Fibroblast of lung (primary cell): ENCODE data around the gene SIGLEC9.

Experiments
- EZH2 ChIP-seq: IDR thresholded peaks from 2 replicates; pipeline ENCODE4 v1.5.1; 2012; ENCODE audit warnings: low read length, control low read depth, mild to moderate bottlenecking; ENCODE audit errors: missing control alignments
- TF ChIP-seq, protein P1 (sequence below), 2 donors: IDR thresholded peaks in 1 of 2; conservative IDR thresholded peaks in 1 of 2; 1 replicate in 1 of 2; 2 replicates in 1 of 2; pipeline ENCODE4 v1.5.1; 2011 to 2012; ENCODE audit warnings: low read length in 2 of 2, control low read depth in 1 of 2, inconsistent platforms in 1 of 2, low read depth in 1 of 2, mild to moderate bottlenecking in 1 of 2

DNA sequence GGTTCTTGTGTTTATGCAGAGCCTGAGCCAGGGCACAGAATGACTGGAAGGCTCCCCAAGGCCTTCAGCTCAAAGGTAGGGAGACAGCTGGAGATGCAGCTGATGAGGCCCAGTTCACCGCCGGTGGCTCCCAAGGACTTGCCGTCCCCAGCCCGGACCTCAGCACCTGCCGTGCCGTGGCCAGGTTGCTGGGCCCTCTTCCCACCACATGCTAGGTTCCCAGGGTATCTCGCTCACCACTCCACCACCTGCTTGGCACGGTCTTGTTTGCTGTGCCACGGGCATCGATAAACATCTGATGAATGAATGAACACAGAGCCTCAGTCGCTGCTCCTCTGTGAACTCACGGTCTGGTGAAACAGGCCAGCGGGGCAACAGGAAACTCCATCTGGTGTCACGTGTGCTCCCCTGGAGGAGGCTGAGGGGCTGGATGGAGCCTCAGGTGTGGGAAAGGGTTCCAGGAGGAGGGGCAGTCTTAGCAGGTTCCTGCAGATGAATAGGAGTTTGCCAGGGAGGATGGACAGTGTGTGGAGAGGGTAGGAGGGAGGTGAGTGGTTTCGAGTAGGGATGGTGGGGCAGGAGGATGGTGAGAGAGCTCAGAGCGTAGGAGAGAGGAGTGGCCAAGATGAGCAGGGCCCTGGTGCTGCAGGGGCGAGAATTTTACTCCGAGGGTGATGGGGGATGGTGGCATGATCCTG is 38.4 kb upstream of the SIGLEC9 start:
- TF ChIP-seq, protein P1, sequence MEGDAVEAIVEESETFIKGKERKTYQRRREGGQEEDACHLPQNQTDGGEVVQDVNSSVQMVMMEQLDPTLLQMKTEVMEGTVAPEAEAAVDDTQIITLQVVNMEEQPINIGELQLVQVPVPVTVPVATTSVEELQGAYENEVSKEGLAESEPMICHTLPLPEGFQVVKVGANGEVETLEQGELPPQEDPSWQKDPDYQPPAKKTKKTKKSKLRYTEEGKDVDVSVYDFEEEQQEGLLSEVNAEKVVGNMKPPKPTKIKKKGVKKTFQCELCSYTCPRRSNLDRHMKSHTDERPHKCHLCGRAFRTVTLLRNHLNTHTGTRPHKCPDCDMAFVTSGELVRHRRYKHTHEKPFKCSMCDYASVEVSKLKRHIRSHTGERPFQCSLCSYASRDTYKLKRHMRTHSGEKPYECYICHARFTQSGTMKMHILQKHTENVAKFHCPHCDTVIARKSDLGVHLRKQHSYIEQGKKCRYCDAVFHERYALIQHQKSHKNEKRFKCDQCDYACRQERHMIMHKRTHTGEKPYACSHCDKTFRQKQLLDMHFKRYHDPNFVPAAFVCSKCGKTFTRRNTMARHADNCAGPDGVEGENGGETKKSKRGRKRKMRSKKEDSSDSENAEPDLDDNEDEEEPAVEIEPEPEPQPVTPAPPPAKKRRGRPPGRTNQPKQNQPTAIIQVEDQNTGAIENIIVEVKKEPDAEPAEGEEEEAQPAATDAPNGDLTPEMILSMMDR (conservative IDR thresholded peaks at IDR 0.05 in 1 of 2, IDR thresholded peaks at IDR 0.05 in 1 of 2; ENCODE audit: low read depth in 1 of 2, low read length in 2 of 2): no peak
- TF ChIP-seq EZH2: no peak
